HepG2 (cell line): Measurements from ENCODE around the gene RHOT2. TPM values are rescaled to one million over a fixed set of nuclear protein-coding genes. Genes with fewer than 3 reads are reported as not detected.

Experiments used
- AKAP8 ChIP-seq: sonication (generic); formaldehyde crosslinking; IDR thresholded peaks from 2 replicates; pipeline ENCODE4 v1.5.1; 2020; ENCODE audit warnings: mild to moderate bottlenecking, missing genetic modification reagents
- CBX5 ChIP-seq: sonication (generic); formaldehyde crosslinking; IDR thresholded peaks from 2 replicates; pipeline ENCODE4 v1.4.0; 2020; ENCODE audit warnings: missing genetic modification reagents, borderline replicate concordance
- CHD2 ChIP-seq: IDR thresholded peaks from 2 replicates; pipeline ENCODE4 v1.6.1; 2011; ENCODE audit warnings: low read depth, low read length, improper control_type of control experiment
- HDAC1 ChIP-seq: sonication (generic); formaldehyde crosslinking; IDR thresholded peaks from 2 replicates; pipeline ENCODE4 v1.5.1; 2020; ENCODE audit warnings: mild to moderate bottlenecking, missing genetic modification reagents
- JDP2 ChIP-seq: sonication (generic); formaldehyde crosslinking; IDR thresholded peaks from 2 replicates; pipeline ENCODE4 v1.8.1; 2022; ENCODE audit warnings: missing genetic modification reagents, borderline replicate concordance
- KLF16 ChIP-seq, 2 experiments: sonication (generic) in 1 of 2; formaldehyde crosslinking in 1 of 2; IDR thresholded peaks; 2 replicates each; pipeline versions ENCODE4 v1.6.1 to v1.8.0; 2016 to 2023; ENCODE audit warnings: missing genetic modification reagents in 2 of 2, missing compliant biosample characterization in 1 of 2
- MEIS2 ChIP-seq: sonication (generic); formaldehyde crosslinking; IDR thresholded peaks from 2 replicates; pipeline ENCODE4 v1.9.0; 2021; ENCODE audit warnings: mild to moderate bottlenecking, missing genetic modification reagents
- POLR2A ChIP-seq, 2 experiments: IDR thresholded peaks; 2 replicates each; pipeline ENCODE4 v1.6.1; 2011; ENCODE audit warnings: low read depth in 2 of 2, low read length in 2 of 2, mild to moderate bottlenecking in 1 of 2, moderate library complexity in 1 of 2; ENCODE audit not compliant: insufficient read depth in 1 of 2
- PPARG ChIP-seq: conservative IDR thresholded peaks from 2 replicates; pipeline ENCODE4 v1.6.1; 2016; ENCODE audit warnings: missing biosample characterization, missing genetic modification reagents
- RFXAP ChIP-seq: sonication (generic); formaldehyde crosslinking; IDR thresholded peaks from 2 replicates; pipeline ENCODE4 v1.4.0; 2020; ENCODE audit warnings: missing genetic modification reagents, borderline replicate concordance
- SPEN ChIP-seq: sonication (generic); formaldehyde crosslinking; IDR thresholded peaks from 2 replicates; pipeline ENCODE4 v1.5.1; 2020; ENCODE audit warnings: low read depth, mild to moderate bottlenecking, missing genetic modification reagents
- TARDBP ChIP-seq: sonication (generic); formaldehyde crosslinking; IDR thresholded peaks from 2 replicates; pipeline ENCODE4 v1.8.0; 2022; ENCODE audit warnings: mild to moderate bottlenecking, missing genetic modification reagents
- XRCC5 ChIP-seq: fragments of 200-400 bp; formaldehyde crosslinking; optimal IDR thresholded peaks from 2 replicates; pipeline ENCODE3; 2017; ENCODE audit warnings: mild to moderate bottlenecking, low read length
- ZHX2 ChIP-seq, 2 experiments: sonication (generic) in 1 of 2; formaldehyde crosslinking in 1 of 2; IDR thresholded peaks; 2 replicates each; pipeline versions ENCODE4 v1.6.1 to v1.9.0; 2014 to 2022; ENCODE audit warnings: antibody characterized with exemption in 1 of 2, borderline replicate concordance in 1 of 2, inconsistent platforms in 1 of 2, low read depth in 1 of 2, missing genetic modification reagents in 1 of 2
- ZNF326 ChIP-seq: sonication (generic); formaldehyde crosslinking; IDR thresholded peaks from 2 replicates; pipeline ENCODE4 v1.4.0; 2020; ENCODE audit warnings: missing genetic modification reagents, borderline replicate concordance
- ZNF737 ChIP-seq: sonication (generic); formaldehyde crosslinking; IDR thresholded peaks from 2 replicates; pipeline ENCODE4 v1.5.0; 2020; ENCODE audit warnings: missing genetic modification reagents, mild to moderate bottlenecking, borderline replicate concordance
- ZNF75D ChIP-seq: sonication (generic); formaldehyde crosslinking; IDR thresholded peaks from 2 replicates; pipeline ENCODE4 v1.8.1; 2023; ENCODE audit warnings: missing genetic modification reagents, mild to moderate bottlenecking, borderline replicate concordance
- ZNF788 ChIP-seq: sonication (generic); formaldehyde crosslinking; IDR thresholded peaks from 2 replicates; pipeline ENCODE4 v1.5.0; 2020; ENCODE audit warnings: mild to moderate bottlenecking, missing genetic modification reagents, borderline replicate concordance
- polyA plus RNA-seq, 8 experiments: library from polyadenylated mRNA; depleted of rRNA in 3 of 8; stranded (reverse) in 7 of 8; unstranded in 1 of 8; fragments of >200 nt; fragmentation: Illumina TruSeq in 4 of 8; extraction: Trizol in 4 of 8; gene quantifications; 2 replicates each; pipeline versions ENCODE4 v1.2.1 to v1.2.3, GENCODE V29; 2011 to 2016; ENCODE audit warnings: low read depth in 4 of 8, missing spikeins in 1 of 8, mixed read lengths in 1 of 8; ENCODE audit not compliant: insufficient read depth in 1 of 8
- total RNA-seq, 5 experiments: library from RNA; depleted of rRNA; stranded (reverse); fragments of >200 nt; fragmentation: Illumina TruSeq; extraction: Trizol; gene quantifications; 2 replicates each; pipeline ENCODE4 v1.2.3, GENCODE V29; 2016; ENCODE audit warnings: low read depth in 1 of 5
- TF ChIP-seq, protein P1 (sequence below): sonication (generic); formaldehyde crosslinking; IDR thresholded peaks from 2 replicates; pipeline ENCODE4 v1.8.0; 2022; ENCODE audit warnings: mild to moderate bottlenecking, missing genetic modification reagents, borderline replicate concordance
- TF ChIP-seq, protein P2 (sequence below): sonication (generic); formaldehyde crosslinking; IDR thresholded peaks from 2 replicates; pipeline ENCODE4 v1.9.0; 2021; ENCODE audit warnings: missing genetic modification reagents, mild to moderate bottlenecking, borderline replicate concordance

Gene RHOT2
- total and polyA plus RNA-seq, 2 of the 13 experiments (the other 11 are each of a cell fraction or from before 2014, with no cell fraction given), result 63.6 to 76.9 TPM

DNA sequence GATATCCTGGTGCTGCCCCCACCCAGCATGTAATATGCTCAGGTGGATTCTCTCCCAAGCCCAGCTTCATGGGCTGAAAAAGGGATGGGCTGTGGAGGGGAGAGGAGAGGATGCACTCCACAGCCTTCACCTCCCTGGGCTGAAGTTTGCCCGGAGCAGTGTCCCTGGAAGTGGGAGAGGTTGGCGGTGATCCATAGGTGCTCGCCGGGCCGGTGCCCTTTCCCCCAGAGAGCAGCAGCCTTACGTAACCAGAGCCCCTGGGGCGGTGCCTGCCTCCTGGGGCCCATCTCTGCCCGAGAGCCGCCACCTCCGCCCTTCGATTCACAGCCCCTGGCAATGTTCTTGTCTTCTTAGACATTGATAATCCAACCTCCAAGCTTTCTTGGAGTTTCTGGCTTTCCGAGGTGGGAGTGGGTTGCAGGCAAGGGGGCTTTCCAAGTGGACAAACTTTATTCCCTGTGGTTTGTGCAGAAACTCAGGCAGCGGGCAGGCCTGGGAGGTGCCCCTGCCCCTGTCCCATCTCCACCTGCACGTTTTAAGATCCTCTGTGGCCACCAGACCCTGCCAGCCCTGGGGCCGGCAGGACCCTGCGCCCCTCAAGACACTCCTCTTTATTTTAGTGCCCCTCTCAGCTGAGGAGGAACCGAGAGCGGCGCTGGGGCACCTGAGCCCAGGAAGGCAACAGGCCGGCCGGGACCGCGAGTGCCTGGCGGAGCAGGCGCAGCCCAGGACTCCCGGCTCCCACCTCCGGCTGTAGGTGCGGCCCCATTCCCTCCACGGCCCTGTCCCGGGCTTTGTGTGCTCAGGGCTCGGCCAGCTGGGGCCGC lies 21.9 kb upstream of the RHOT2 start (continued):
- TF ChIP-seq ZHX2 (IDR thresholded peaks at IDR 0.05; ENCODE audit: low read depth) (no peak), ZHX2 (CRISPR knock-in tag; IDR thresholded peaks at IDR 0.05; ENCODE audit: borderline replicate concordance) (no peak), PPARG (peak; percentile 100), ZNF788 (CRISPR knock-in tag) (peak; percentile 78; the same call in 1 of the 2 replicates), KLF16 (CRISPR knock-in tag; IDR thresholded peaks at IDR 0.05) (peak in 1 of 2 experiments; percentile 47; a peak in 1 of 4 replicates), HDAC1 (CRISPR knock-in tag) (no peak), JDP2 (CRISPR knock-in tag) (no peak), TARDBP (CRISPR knock-in tag) (no peak), MEIS2 (no peak), XRCC5 (peak; percentile 49), ZNF75D (CRISPR knock-in tag) (no peak), ZNF737 (CRISPR knock-in tag) (no peak), CHD2 (no peak), AKAP8 (CRISPR knock-in tag) (peak; percentile 89), CBX5 (no peak; the same call in 1 of the 2 replicates), POLR2A (IDR thresholded peaks at IDR 0.05; ENCODE audit: insufficient read depth in 1 of 2, low read depth in 2 of 2, low read length in 2 of 2) (peak; percentile 45 to 61), SPEN (peak; percentile 59; the same call in 1 of the 2 replicates), ZNF326 (CRISPR knock-in tag) (peak; percentile 75; the same call in 1 of the 2 replicates), RFXAP (no peak)
- TF ChIP-seq, protein P1, sequence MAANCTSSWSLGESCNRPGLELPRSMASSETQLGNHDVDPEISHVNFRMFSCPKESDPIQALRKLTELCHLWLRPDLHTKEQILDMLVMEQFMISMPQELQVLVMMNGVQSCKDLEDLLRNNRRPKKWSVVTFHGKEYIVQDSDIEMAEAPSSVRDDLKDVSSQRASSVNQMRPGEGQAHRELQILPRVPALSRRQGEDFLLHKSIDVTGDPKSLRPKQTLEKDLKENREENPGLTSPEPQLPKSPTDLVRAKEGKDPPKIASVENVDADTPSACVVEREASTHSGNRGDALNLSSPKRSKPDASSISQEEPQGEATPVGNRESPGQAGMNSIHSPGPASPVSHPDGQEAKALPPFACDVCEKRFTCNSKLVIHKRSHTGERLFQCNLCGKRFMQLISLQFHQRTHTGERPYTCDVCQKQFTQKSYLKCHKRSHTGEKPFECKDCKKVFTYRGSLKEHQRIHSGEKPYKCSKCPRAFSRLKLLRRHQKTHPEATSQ (CRISPR knock-in tag), result no peak
- TF ChIP-seq, protein P2, sequence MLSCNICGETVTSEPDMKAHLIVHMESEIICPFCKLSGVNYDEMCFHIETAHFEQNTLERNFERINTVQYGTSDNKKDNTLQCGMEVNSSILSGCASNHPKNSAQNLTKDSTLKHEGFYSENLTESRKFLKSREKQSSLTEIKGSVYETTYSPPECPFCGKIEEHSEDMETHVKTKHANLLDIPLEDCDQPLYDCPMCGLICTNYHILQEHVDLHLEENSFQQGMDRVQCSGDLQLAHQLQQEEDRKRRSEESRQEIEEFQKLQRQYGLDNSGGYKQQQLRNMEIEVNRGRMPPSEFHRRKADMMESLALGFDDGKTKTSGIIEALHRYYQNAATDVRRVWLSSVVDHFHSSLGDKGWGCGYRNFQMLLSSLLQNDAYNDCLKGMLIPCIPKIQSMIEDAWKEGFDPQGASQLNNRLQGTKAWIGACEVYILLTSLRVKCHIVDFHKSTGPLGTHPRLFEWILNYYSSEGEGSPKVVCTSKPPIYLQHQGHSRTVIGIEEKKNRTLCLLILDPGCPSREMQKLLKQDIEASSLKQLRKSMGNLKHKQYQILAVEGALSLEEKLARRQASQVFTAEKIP (CRISPR knock-in tag), result no peak
